ENCODE results near the gene DECR2. TPM values are rescaled to one million over a fixed set of nuclear protein-coding genes. Genes with fewer than 3 reads are reported as not detected.

DECR2 gene
- total and polyA plus RNA-seq, 2 of the 13 experiments (the other 11 are each of a cell fraction or from before 2014, with no cell fraction given): 36.3 to 44.6 TPM

DNA sequence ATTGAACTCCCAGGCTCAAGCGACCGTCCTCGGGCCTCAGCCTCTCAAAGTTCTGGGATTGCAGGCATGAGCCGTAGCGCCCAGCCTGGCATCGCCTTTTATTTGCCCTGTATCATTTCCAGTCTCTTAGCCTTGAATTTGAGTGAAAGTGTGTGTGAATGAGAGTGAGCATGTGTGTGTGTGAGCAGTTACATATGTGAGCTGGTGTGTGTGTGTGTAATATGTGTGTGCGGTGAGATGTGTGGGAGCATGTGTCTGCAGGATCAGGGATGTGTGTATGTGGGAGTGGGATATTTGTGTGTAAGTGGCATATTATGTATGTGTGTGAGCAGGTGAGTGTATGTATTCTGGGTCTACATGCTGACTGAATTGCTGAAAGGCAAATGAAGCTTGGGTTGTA is 29.2 kb downstream of the DECR2 start:
- POLR2A ChIA-PET: no interaction called here
- H3K9ac ChIP-seq (ENCODE audit: insufficient read depth, low read depth, low read length): no peak overlapping the region
- no peak for FAIRE-seq
- CTCF ChIA-PET (ENCODE audit: low intra/inter-chr PET ratio, low total read pairs): no interaction called here
- no peak overlapping the region for H3K27ac ChIP-seq (ENCODE audit: extremely low read length, insufficient read depth, low read length)
- WGBS (ENCODE audit: low lambda C conversion rate): 97% methylated on average over 7 of the region's 7 CpGs
- no TSS peak for BruUV-seq (replicated peaks)
- H3K36me3 ChIP-seq (replicated peaks in 1 of 2; ENCODE audit: control insufficient read depth in 1 of 2, insufficient read depth in 2 of 2, low read length in 2 of 2): peaks cover 0 to 4% of the 10 kb centered on the region in 2 experiments; a peak in 1 of 5 replicates
- no peaks in the 10 kb centered on the region; a peak in 1 of 5 replicates for H3K27me3 ChIP-seq (ENCODE audit: control insufficient read depth in 1 of 2, insufficient read depth in 2 of 2, low read length in 2 of 2)
- H3K4me2 ChIP-seq (ENCODE audit: low read depth, low read length): no peak overlapping the region
- in situ Hi-C loops (cut with HindIII; ENCODE audit: extremely low pct_ligation_motif_present, low pct_unique_long_range_greater_than_20kb): no loop called here
- H3K4me1 ChIP-seq (ENCODE audit: insufficient read depth, low read length): peaks cover 43% of the 10 kb centered on the region
- no peak for DNase-seq (ENCODE audit: low spot score)
- H3K79me2 ChIP-seq (ENCODE audit: insufficient read depth, low read length): peaks cover 52% of the 10 kb centered on the region
- H4K20me1 ChIP-seq (ENCODE audit: insufficient read depth, low read length): peaks cover 16% of the 10 kb centered on the region
- no peaks in the 10 kb centered on the region for H3K9me3 ChIP-seq (ENCODE audit: low read length)
- no peak overlapping the region for H2AFZ ChIP-seq (ENCODE audit: low read length)
- intact Hi-C loops (cut with micrococcal nuclease; ENCODE audit: unreplicated experiment): no loop called here
- ATAC-seq: no peak
- no peak overlapping the region for H3K4me3 ChIP-seq (replicated peaks in 1 of 3; ENCODE audit: insufficient read depth in 1 of 3, low read depth in 2 of 3, low read length in 3 of 3)
- no peak for TF ChIP-seq NFE2L1 (CRISPR knock-in tag; IDR thresholded peaks at IDR 0.05; ENCODE audit: borderline replicate concordance)
- no peak for TF ChIP-seq ZSCAN31 (CRISPR knock-in tag; IDR thresholded peaks at IDR 0.05; ENCODE audit: low read depth)
- TF ChIP-seq ZNF800 (CRISPR knock-in tag; IDR thresholded peaks at IDR 0.05): no peak
- TF ChIP-seq FOXK2 (IDR thresholded peaks at IDR 0.05): no peak
- no peak for TF ChIP-seq CHCHD3 (CRISPR knock-in tag; IDR thresholded peaks at IDR 0.05)
- TF ChIP-seq ZNF619 (CRISPR knock-in tag; IDR thresholded peaks at IDR 0.05): no peak
- TF ChIP-seq ZNF546 (CRISPR knock-in tag; conservative IDR thresholded peaks at IDR 0.05): no peak
- TF ChIP-seq ARNT (IDR thresholded peaks at IDR 0.05): no peak
- no peak for TF ChIP-seq HNRNPLL (IDR thresholded peaks at IDR 0.05; ENCODE audit: low read depth, low read length, poor library complexity, severe bottlenecking)
- no peak for TF ChIP-seq AGO2 (optimal IDR thresholded peaks at IDR 0.05; ENCODE audit: low read depth, low read length)
- TF ChIP-seq, protein P1, sequence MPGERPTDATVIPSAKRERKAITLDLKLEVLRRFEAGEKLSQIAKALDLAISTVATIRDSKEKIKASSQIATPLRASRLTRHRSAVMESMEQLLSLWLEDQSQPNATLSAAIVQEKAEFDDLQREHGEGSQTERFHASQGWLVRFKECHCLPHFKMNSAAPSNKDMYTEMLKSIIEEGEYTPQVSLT (CRISPR knock-in tag; IDR thresholded peaks at IDR 0.05; ENCODE audit: borderline replicate concordance, low read depth): no peak
- no peak for TF ChIP-seq MLLT10 (CRISPR knock-in tag; IDR thresholded peaks at IDR 0.05)
- no peak for TF ChIP-seq AGO1 (IDR thresholded peaks at IDR 0.05; ENCODE audit: low read depth, low read length, poor library complexity, severe bottlenecking)
- TF ChIP-seq ZNF629 (CRISPR knock-in tag; conservative IDR thresholded peaks at IDR 0.05): no peak
- TF ChIP-seq, protein P2, sequence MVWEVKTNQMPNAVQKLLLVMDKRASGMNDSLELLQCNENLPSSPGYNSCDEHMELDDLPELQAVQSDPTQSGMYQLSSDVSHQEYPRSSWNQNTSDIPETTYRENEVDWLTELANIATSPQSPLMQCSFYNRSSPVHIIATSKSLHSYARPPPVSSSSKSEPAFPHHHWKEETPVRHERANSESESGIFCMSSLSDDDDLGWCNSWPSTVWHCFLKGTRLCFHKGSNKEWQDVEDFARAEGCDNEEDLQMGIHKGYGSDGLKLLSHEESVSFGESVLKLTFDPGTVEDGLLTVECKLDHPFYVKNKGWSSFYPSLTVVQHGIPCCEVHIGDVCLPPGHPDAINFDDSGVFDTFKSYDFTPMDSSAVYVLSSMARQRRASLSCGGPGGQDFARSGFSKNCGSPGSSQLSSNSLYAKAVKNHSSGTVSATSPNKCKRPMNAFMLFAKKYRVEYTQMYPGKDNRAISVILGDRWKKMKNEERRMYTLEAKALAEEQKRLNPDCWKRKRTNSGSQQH (CRISPR knock-in tag; IDR thresholded peaks at IDR 0.05; ENCODE audit: low read depth): no peak
- TF ChIP-seq, protein P3, sequence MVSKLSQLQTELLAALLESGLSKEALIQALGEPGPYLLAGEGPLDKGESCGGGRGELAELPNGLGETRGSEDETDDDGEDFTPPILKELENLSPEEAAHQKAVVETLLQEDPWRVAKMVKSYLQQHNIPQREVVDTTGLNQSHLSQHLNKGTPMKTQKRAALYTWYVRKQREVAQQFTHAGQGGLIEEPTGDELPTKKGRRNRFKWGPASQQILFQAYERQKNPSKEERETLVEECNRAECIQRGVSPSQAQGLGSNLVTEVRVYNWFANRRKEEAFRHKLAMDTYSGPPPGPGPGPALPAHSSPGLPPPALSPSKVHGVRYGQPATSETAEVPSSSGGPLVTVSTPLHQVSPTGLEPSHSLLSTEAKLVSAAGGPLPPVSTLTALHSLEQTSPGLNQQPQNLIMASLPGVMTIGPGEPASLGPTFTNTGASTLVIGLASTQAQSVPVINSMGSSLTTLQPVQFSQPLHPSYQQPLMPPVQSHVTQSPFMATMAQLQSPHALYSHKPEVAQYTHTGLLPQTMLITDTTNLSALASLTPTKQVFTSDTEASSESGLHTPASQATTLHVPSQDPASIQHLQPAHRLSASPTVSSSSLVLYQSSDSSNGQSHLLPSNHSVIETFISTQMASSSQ (IDR thresholded peaks at IDR 0.05; ENCODE audit: low read depth): no peak
- TF ChIP-seq, protein P3 (CRISPR knock-in tag; IDR thresholded peaks at IDR 0.05; ENCODE audit: borderline replicate concordance): no peak
- TF ChIP-seq CEBPB (IDR thresholded peaks at IDR 0.05; ENCODE audit: borderline replicate concordance, low read depth, low read length): no peak

Measured in HepG2 (cell line).